Adipose tissue (tissue), 3 donors: ENCODE data around the gene PAQR6. TPM values are rescaled to one million over a fixed set of nuclear protein-coding genes. Genes with fewer than 3 reads are reported as not detected.
"Not testable (repeated sequence)": the region's sequence is repeated elsewhere in the genome, so short reads cannot be mapped to it uniquely, and the experiment has no call there.

Experiments used
- H3K27ac ChIP-seq: one replicate; pipeline ENCODE4 v1.5.1; 2013; ENCODE audit warnings: low read depth, low read length
- WGBS, 3 donors: extraction: QIAGEN DNeasy Blood & Tissue Kit; methylation state at CpG; one replicate each; pipeline ENCODE4 v1.1.7; 2013; 5-methylcytosine and 5-hydroxymethylcytosine counted together
- polyA plus RNA-seq, 3 donors: library from polyadenylated mRNA; stranded (reverse); fragments of 200-250 nt; gene quantifications; one replicate each; pipeline ENCODE4 v1.2.3, GENCODE V29; 2013
- donor health status: healthy with polysubstance abuse.
- donor health status: Bipolar disorder and iron deficiency.
- donor health status: healthy.

Gene PAQR6
- polyA plus RNA-seq, 3 donors, result 0.67 to 1.1 (median 0.79) TPM

- 64 to 84% (median 70%) methylated on average over 10 to 14 of the region's 14 CpGs for WGBS, 3 donors
- no peak within 1 kb of the TSS for H3K27ac ChIP-seq
Measured at GRCh38 chr1:156241926-156242325, 5.9 kb downstream of the PAQR6 start, which contains the start of gene BGLAP. Gene BGLAP, plus strand, starts transcription at chr1:156242184. Its CDS starts 48 bp downstream, at chr1:156242232.

DNA sequence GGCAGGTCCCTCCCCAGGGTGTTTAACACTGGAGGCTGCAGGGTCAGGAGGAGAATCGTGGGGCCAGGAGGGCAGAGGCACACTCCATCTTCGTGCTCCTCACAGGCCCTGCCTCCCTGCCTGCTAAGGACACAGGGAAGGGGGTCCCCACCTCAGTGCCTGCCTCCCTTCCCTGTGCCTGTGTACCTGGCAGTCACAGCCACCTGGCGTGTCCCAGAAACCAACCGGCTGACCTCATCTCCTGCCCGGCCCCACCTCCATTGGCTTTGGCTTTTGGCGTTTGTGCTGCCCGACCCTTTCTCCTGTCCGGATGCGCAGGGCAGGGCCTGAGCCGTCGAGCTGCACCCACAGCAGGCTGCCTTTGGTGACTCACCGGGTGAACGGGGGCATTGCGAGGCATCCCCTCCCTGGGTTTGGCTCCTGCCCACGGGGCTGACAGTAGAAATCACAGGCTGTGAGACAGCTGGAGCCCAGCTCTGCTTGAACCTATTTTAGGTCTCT, 6.5 kb downstream of the PAQR6 start:
- H3K27ac ChIP-seq, result no peak overlapping the region
- whole genome bisulfite sequencing, 3 donors, result 64 to 73% (median 66%) methylated on average over 14 to 15 of the region's 15 CpGs

GRCh38 chr1:156238248-156238647, 9.6 kb downstream of the PAQR6 start:
- H3K27ac ChIP-seq, result no peak overlapping the region

DNA sequence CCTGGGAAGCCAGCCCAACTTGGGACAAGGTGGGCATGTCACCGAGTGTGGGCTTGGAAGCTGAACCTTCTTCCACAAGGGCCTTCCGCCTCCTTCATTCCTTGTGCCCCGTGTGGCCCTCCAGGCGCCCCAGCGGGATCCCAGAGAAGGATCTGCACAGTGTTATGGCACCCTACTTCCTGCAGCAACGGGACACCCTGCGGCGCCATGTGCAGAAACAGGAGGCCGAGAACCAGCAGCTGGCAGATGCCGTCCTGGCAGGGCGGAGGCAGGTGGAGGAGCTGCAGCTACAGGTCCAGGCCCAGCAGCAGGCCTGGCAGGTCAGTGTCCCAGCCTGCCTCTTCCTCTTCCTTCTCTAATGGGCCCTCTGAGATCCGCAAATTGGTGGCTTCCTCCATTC, 11.7 kb downstream of the PAQR6 start:
- H3K27ac ChIP-seq, result no peak overlapping the region
- 93 to 95% (median 93%) methylated on average over 12 of the region's 12 CpGs for WGBS, 3 donors

More at GRCh38 chr1:156238248-156238647, 9.6 kb downstream of the PAQR6 start:
- WGBS, 3 donors, result 92 to 98% (median 93%) methylated on average over 5 of the region's 5 CpGs

DNA sequence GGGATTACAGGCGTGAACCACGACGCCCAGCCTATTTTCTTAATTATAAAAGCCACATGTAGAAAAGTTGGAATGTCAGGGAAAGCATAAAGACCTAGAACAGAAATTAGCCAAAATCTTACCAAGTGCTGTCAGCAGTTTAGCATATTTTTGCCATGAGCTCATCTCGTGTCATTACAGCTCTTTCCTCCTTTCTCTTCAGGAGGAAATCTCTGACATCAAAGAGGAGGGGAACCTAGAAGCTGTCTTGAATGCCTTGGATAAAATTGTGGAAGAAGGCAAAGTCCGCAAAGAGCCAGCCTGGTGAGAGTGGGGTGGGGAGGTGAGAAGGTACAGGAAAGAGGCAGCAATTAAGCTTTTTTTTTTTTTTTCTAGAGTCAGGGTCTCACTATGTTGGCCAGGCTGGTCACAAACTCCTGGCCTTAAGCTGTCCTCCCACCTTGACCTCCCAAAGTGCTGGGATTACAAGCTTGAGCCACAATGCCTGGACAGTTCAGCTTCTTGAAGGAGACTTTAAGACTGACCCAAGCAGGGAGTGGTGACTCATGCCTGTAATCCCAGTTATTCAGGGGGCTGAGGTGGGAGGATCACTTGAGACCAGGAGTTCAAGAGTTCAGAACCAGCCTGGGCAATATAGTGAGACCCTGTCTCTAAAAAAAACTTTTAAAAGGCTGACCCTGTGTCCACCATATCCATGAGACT, 14.3 kb downstream of the PAQR6 start:
- 73 to 82% (median 81%) methylated on average over 5 of the region's 5 CpGs for WGBS, 3 donors
- no peak overlapping the region for H3K27ac ChIP-seq

- 83 to 86% (median 84%) methylated on average over 12 of the region's 12 CpGs for WGBS, 3 donors
- no peak overlapping the region for H3K27ac ChIP-seq
Measured at GRCh38 chr1:156232201-156232894, 15.5 kb downstream of the PAQR6 start.

DNA sequence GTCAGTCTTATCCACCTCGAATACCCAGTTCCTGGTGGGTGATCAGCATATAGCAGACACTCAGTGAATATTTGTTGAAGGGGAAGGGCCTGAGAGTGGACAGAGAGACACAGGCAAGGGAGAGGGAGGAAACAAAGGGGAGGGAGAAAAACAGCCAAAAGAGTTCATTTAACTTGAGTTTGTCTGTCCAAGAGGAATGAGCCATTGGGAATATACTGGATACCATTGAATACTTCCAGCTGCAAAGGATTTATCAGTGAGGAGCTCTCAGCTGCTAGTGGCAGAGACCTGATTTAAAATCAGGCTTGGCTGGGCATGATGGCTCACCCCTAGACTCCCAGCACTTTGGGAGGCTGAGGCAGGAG, 17.4 kb downstream of the PAQR6 start:
- 74 to 91% (median 77%) methylated on average over 1 of the region's 1 CpG for WGBS, 3 donors
- H3K27ac ChIP-seq, result no peak overlapping the region

GRCh38 chr1:156229809-156230472, 17.9 kb downstream of the PAQR6 start:
- H3K27ac ChIP-seq, result no peak overlapping the region
- WGBS, 3 donors, result 84 to 94% (median 84%) methylated on average over 11 of the region's 11 CpGs

- no peak overlapping the region for H3K27ac ChIP-seq
- WGBS, 3 donors, result 75 to 86% (median 76%) methylated on average over 7 of the region's 7 CpGs
Measured at GRCh38 chr1:156228501-156228900, 19.4 kb downstream of the PAQR6 start.

GRCh38 chr1:156226782-156227181, 21.1 kb downstream of the PAQR6 start:
- no peak overlapping the region for H3K27ac ChIP-seq
- WGBS, 3 donors, result 84 to 97% (median 94%) methylated on average over 4 of the region's 4 CpGs

GRCh38 chr1:156226116-156226538, 21.7 kb downstream of the PAQR6 start:
- 70 to 75% (median 75%) methylated on average over 2 of the region's 2 CpGs for WGBS, 3 donors
- no peak overlapping the region for H3K27ac ChIP-seq

GRCh38 chr1:156225677-156226014, 22.2 kb downstream of the PAQR6 start:
- 8 to 13% (median 13%) methylated on average over 2 of the region's 2 CpGs for WGBS, 3 donors
- no peak overlapping the region for H3K27ac ChIP-seq

- no peak overlapping the region for H3K27ac ChIP-seq
- 94% methylated on average over 13 of the region's 13 CpGs for WGBS, 3 donors
Measured at GRCh38 chr1:156221986-156222692, 25.7 kb downstream of the PAQR6 start.

DNA sequence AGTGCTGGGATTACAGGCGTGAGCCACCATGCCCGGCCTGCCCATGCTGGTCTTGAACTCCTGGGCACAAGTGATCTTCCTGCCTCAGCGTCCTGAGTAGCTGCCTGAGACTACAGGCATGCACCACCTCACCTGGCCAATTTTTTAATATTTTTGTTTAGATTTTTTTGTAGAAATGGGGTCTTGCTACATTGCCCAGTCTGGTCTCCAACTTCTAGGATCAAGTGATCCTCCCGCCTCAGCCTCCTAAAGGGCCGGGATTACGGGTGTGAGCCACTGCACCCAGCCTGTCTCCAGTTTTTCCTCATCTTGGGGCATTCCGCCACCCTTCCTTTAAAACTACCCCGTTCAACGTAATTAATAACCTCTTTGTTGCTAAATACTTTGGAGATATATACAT, 27.6 kb downstream of the PAQR6 start:
- 95 to 97% (median 97%) methylated on average over 9 of the region's 9 CpGs for WGBS, 3 donors

GRCh38 chr1:156217871-156218270, 30.0 kb downstream of the PAQR6 start:
- 9 to 25% (median 22%) methylated on average over 2 of the region's 2 CpGs for WGBS, 3 donors
- peak overlapping the region; percentile 51 for H3K27ac ChIP-seq

More for the DNA sequence above, 27.6 kb downstream of the PAQR6 start:
- H3K27ac ChIP-seq, result no peak overlapping the region

GRCh38 chr1:156216361-156217086, 31.3 kb downstream of the PAQR6 start:
- 94 to 98% (median 97%) methylated on average over 49 to 55 of the region's 55 CpGs for WGBS, 3 donors
- not testable (repeated sequence) for H3K27ac ChIP-seq

DNA sequence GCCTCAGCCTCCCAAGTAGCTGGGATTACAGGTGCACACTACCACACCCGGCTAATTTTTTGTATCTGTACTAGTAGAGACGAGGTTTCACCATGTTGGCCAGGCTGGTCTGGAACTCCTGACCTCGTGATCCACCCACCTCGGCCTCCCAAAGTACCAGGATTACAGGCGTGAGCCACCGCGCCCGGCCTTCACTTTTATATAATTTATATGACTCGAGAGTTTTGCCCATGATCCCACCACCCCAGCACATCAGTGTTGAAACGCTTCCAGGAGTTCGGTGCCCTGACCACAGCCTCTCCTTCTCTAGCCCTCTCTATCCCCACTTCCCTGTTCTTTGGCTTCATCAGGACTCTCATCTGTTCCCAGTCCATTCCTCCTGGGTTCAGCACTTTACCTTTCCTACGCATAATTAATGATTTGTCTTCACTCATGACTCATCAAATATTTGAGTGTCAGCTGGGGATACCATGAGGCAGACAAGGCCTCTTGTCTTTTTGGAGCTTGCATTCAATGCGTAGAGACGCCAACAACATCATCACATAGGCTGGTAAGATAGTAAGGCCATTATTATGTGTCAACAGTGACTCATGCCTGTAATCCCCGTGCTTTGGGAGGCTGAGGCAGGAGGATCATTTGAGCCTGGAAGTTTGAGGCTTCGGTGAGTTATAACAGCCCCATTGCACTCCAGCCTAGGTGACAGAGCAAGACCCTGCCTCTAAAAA, 33.7 kb downstream of the PAQR6 start:
- 77 to 85% (median 82%) methylated on average over 16 of the region's 16 CpGs for WGBS, 3 donors
- no peak overlapping the region for H3K27ac ChIP-seq

DNA sequence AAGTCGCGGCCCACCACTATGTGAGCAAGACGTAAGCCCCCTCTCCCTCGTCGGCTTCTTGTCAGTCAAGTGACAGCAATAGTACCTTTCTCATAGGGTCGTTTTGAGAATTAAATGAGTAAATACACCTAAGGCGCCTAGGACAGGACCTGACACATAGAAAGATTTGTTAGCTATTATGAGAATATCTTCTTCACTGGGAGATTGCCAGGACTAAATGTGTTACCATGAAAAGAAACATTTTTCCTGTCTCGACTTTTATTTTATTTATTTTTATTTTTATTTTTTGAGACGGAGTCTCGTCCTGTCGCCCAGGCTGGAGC, 34.3 kb downstream of the PAQR6 start:
- 15 to 24% (median 24%) methylated on average over 11 of the region's 11 CpGs for WGBS, 3 donors
- H3K27ac ChIP-seq, result peak overlapping the region; percentile 38
